ENCODE data around the gene GFI1. TPM values are rescaled to one million over a fixed set of nuclear protein-coding genes. Genes with fewer than 3 reads are reported as not detected.

GFI1 gene
- total RNA-seq, 2 donors from 2014 or later = 0.30 to 1.1 TPM

DNA sequence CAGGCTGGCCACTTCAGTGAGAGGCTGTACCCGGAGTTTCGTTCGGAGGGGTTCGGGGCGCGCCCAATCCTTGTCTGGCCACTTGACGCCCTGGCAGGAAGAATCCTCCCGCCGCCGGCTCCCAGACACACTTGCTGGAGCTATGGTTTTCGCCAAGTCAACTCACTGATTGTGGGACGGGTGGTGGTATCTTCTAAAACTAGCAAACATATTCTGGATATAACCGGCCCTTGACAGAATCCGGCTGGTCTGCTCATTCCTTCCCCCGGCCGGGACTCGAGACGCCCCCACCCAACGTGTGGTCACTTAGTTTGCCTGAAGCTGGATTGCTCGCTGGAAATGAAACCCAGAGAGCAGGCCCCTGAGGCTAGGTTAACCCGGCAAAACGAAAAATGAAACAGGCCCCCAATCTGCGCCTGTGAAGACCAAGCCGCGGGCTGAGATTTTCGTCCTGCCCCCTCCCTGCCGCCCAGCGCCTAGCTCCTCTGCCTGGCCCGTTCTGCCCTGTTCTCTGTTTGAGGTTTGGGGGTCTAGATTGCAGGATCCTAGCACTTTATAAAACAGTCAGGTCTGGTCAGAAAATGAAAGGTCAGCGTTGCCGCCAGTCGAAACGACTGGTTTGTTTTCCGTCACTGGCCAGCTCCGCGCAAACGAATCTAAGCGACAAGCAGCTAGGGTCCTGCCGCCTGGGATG is 4.6 kb downstream of the GFI1 start:
- peaks cover 33 to 56% of the 10 kb centered on the region in 2 donors for H3K27me3 ChIP-seq
- H3K36me3 ChIP-seq = no peaks in the 10 kb centered on the region
- no peaks in the 10 kb centered on the region for H3K9me3 ChIP-seq
- H3K27ac ChIP-seq = no peak overlapping the region
- TF ChIP-seq, protein P1, sequence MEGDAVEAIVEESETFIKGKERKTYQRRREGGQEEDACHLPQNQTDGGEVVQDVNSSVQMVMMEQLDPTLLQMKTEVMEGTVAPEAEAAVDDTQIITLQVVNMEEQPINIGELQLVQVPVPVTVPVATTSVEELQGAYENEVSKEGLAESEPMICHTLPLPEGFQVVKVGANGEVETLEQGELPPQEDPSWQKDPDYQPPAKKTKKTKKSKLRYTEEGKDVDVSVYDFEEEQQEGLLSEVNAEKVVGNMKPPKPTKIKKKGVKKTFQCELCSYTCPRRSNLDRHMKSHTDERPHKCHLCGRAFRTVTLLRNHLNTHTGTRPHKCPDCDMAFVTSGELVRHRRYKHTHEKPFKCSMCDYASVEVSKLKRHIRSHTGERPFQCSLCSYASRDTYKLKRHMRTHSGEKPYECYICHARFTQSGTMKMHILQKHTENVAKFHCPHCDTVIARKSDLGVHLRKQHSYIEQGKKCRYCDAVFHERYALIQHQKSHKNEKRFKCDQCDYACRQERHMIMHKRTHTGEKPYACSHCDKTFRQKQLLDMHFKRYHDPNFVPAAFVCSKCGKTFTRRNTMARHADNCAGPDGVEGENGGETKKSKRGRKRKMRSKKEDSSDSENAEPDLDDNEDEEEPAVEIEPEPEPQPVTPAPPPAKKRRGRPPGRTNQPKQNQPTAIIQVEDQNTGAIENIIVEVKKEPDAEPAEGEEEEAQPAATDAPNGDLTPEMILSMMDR (IDR thresholded peaks at IDR 0.05) = no peak
- peak overlapping the region; percentile 14 to 58 for H3K4me3 ChIP-seq
- peaks cover 0 to 68% of the 10 kb centered on the region in 2 donors for H3K4me1 ChIP-seq
- no peak for DNase-seq (ENCODE audit: low spot score)

- H3K4me1 ChIP-seq = peaks cover 0 to 64% of the 10 kb centered on the region in 2 donors
- DNase-seq (ENCODE audit: low spot score) = no peak
- no peaks in the 10 kb centered on the region for H3K36me3 ChIP-seq
- H3K27ac ChIP-seq = no peak overlapping the region
- peaks cover 30 to 56% of the 10 kb centered on the region in 2 donors for H3K27me3 ChIP-seq
- TF ChIP-seq, protein P1 (IDR thresholded peaks at IDR 0.05) = no peak
- no peaks in the 10 kb centered on the region for H3K9me3 ChIP-seq
- peak overlapping the region in 1 of 2 donors; percentile 26 for H3K4me3 ChIP-seq
Observed at GRCh38 chr1:92481599-92481925, 5.2 kb downstream of the GFI1 start.

DNA sequence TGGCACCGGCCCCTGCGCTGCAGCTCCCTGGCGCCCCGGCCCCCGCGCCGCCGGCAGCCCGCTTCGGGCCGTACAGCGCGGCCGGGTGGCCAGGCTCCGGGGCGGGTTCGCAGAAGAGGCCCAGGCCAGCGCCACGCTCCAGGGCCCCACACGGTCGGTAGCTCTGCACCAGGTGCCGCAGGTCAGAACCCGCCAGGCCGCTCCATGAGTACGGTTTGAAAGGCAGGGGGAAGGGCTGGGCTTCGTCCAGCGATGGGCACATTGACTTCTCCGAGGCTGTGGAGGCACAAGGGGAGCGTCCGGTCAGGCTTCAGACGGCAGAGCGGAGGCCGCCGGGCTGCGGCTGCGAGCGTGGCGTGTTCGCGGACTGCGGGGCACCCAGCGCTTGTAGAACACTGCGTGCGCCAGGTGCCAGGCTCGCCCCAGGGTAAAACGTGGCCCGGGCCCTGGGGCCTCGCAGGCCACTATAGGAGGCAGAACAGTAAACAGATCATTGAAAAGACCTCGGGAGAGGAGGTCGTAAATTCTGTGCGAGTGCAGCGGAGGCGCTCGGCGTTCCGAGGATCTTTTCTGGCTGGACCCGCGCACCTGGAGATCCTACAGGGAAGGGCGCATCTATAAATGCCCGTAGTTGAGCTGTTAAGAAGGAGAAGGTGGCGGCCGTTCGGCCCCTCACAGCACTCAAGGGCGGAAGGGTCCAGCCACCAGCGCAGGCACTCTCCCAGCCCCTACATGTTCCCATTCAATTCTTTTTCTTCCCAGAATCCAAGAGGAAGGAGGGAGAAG is 5.7 kb downstream of the GFI1 start:
- no peaks in the 10 kb centered on the region for H3K36me3 ChIP-seq
- H3K27me3 ChIP-seq = peaks cover 30 to 53% of the 10 kb centered on the region in 2 donors
- H3K4me3 ChIP-seq = peak overlapping the region in 1 of 2 donors; percentile 26
- no peak for DNase-seq (ENCODE audit: low spot score)
- peaks cover 0 to 58% of the 10 kb centered on the region in 2 donors for H3K4me1 ChIP-seq
- H3K9me3 ChIP-seq = no peaks in the 10 kb centered on the region
- H3K27ac ChIP-seq = no peak overlapping the region
- TF ChIP-seq, protein P1 (IDR thresholded peaks at IDR 0.05) = no peak

- Histone ChIP-seq H3K27ac (no peak overlapping the region), H3K36me3 (no peaks in the 10 kb centered on the region), H3K4me3 (peak overlapping the region in 1 of 2 donors; percentile 26), H3K9me3 (no peaks in the 10 kb centered on the region), H3K27me3 (peaks cover 26 to 46% of the 10 kb centered on the region in 2 donors), H3K4me1 (peaks cover 0 to 51% of the 10 kb centered on the region in 2 donors)
- TF ChIP-seq, protein P1 (IDR thresholded peaks at IDR 0.05) = no peak
- no peak for DNase-seq (ENCODE audit: low spot score)
Observed at GRCh38 chr1:92480200-92480812, 6.4 kb downstream of the GFI1 start.

DNA sequence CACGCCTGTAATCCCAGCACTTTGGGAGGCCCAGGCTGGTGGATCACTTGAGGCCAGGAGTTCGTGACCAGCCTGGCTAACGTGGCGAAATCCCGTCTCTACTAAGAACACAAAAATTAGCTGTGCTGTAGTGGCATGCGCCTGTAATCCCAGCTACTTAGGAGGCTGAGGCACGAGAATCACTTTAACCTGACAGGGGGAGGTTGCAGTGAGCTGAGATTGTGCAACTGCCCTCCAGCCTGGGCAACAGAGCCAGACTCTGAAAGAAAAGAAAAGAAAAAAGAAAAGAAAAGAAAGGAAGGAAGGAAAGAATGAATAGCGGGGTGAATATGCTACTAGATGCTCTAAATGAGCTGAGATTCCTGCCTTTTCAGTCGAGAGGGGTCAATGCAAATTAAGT is 7.1 kb downstream of the GFI1 start:
- Histone ChIP-seq H3K36me3 (no peaks in the 10 kb centered on the region), H3K27ac (no peak overlapping the region), H3K4me1 (peaks cover 0 to 44% of the 10 kb centered on the region in 2 donors), H3K9me3 (no peaks in the 10 kb centered on the region), H3K27me3 (peaks cover 21 to 39% of the 10 kb centered on the region in 2 donors), H3K4me3 (no peak overlapping the region)
- TF ChIP-seq, protein P1 (IDR thresholded peaks at IDR 0.05) = no peak
- DNase-seq (ENCODE audit: low spot score) = no peak

Measured in right atrium auricular region (tissue), 2 donors.